GM12878 (cell line): ENCODE results near the gene SLC4A2. TPM values are rescaled to one million over a fixed set of nuclear protein-coding genes. Genes with fewer than 3 reads are reported as not detected.

Source experiments
- ASH2L ChIP-seq: fragments of 300-600, 200-600 bp; sonication (generic); IDR thresholded peaks from 2 replicates; pipeline ENCODE4 v1.6.1; 2017; ENCODE audit warnings: low read depth, mild to moderate bottlenecking, borderline replicate concordance
- BMI1 ChIP-seq: fragments of 450-650 bp; IDR thresholded peaks from 2 replicates; pipeline ENCODE4 v1.6.1; 2016; ENCODE audit warnings: mild to moderate bottlenecking, moderate library complexity, borderline replicate concordance
- CHD4 ChIP-seq: fragments of 200-600 bp; sonication (generic); IDR thresholded peaks from 2 replicates; pipeline ENCODE4 v1.6.1; 2016; ENCODE audit warnings: mild to moderate bottlenecking
- CREB1 ChIP-seq: IDR thresholded peaks from 2 replicates; pipeline ENCODE4 v1.6.1; 2012; ENCODE audit warnings: low read depth, mild to moderate bottlenecking, inconsistent platforms
- DPF2 ChIP-seq: fragments of 450-650 bp; IDR thresholded peaks from 2 replicates; pipeline ENCODE4 v1.6.1; 2017; ENCODE audit warnings: mild to moderate bottlenecking
- ESRRA ChIP-seq: IDR thresholded peaks from 2 replicates; pipeline ENCODE4 v1.6.1; 2012; ENCODE audit warnings: mild to moderate bottlenecking, low read length, improper control_type of control experiment
- FOXK2 ChIP-seq: fragments of 450-650 bp; IDR thresholded peaks from 2 replicates; pipeline ENCODE4 v1.6.1; 2017; ENCODE audit warnings: mild to moderate bottlenecking, moderate library complexity
- JUNB ChIP-seq: IDR thresholded peaks from 2 replicates; pipeline ENCODE4 v1.6.1; 2016; ENCODE audit warnings: antibody characterized with exemption, mild to moderate bottlenecking
- MLLT1 ChIP-seq: fragments of 450-650 bp; IDR thresholded peaks from 2 replicates; pipeline ENCODE4 v1.6.1; 2016; ENCODE audit warnings: mild to moderate bottlenecking
- MXI1 ChIP-seq: fragments of 150-350 bp; IDR thresholded peaks from 2 replicates; pipeline ENCODE4 v1.6.1; 2011; ENCODE audit warnings: low read depth, mild to moderate bottlenecking, inconsistent platforms, low read length, improper control_type of control experiment
- MYB ChIP-seq: fragments of 150-350 bp; IDR thresholded peaks from 2 replicates; pipeline ENCODE4 v1.6.1; 2014; ENCODE audit warnings: mild to moderate bottlenecking, low read depth, low read length, borderline replicate concordance
- NBN ChIP-seq: fragments of 450-650 bp; IDR thresholded peaks from 2 replicates; pipeline ENCODE4 v1.6.1; 2016
- NRF1 ChIP-seq: conservative IDR thresholded peaks from 2 replicates; pipeline ENCODE4 v1.6.1; 2011; ENCODE audit warnings: mild to moderate bottlenecking, low read depth, low read length, improper control_type of control experiment
- PAX8 ChIP-seq: fragments of 450-650 bp; IDR thresholded peaks from 2 replicates; pipeline ENCODE4 v1.6.1; 2017; ENCODE audit warnings: mild to moderate bottlenecking, moderate library complexity
- SPI1 ChIP-seq: IDR thresholded peaks from 2 replicates; pipeline ENCODE4 v1.6.1; 2011; ENCODE audit warnings: low read depth, mild to moderate bottlenecking, low read length, moderate library complexity, borderline replicate concordance; ENCODE audit not compliant: insufficient read depth
- SREBF1 ChIP-seq: IDR thresholded peaks from 2 replicates; pipeline ENCODE4 v1.6.1; 2012; ENCODE audit warnings: mild to moderate bottlenecking, low read length
- ZBTB11 ChIP-seq: fragments of 450-650 bp; formaldehyde crosslinking; IDR thresholded peaks from 2 replicates; pipeline ENCODE4 v1.5.0; 2022; ENCODE audit warnings: mild to moderate bottlenecking, missing genetic modification characterization
- polyA plus RNA-seq, 11 experiments: library from polyadenylated mRNA; depleted of rRNA in 4 of 11; unstranded in 6 of 11; stranded (reverse) in 5 of 11; fragments of >200 nt; fragmentation: Nextera tagmentation in 4 of 11; fragmentation: Illumina TruSeq in 1 of 11; extraction: Ambion mirVana in 4 of 11; extraction: Trizol in 1 of 11; gene quantifications; 1 replicate in 1 of 11; 2 replicates in 10 of 11; pipeline versions ENCODE4 v1.2.1 to v1.2.3, GENCODE V29; 2011 to 2016; ENCODE audit warnings: inconsistent platforms in 2 of 11, missing spikeins in 2 of 11, low read depth in 1 of 11
- total RNA-seq, 4 experiments: library from RNA; depleted of rRNA in 3 of 4; stranded (reverse); fragments of >200 nt in 3 of 4; fragmentation: Illumina TruSeq in 1 of 4; extraction: Trizol in 1 of 4; gene quantifications; 2 replicates each; pipeline versions ENCODE4 v1.2.1 to v1.2.3, GENCODE V29; 2013 to 2021
- TF ChIP-seq, protein P1 (sequence below): fragments of 150-350 bp; IDR thresholded peaks from 2 replicates; pipeline ENCODE4 v1.6.1; 2016; ENCODE audit warnings: low read depth, low read length
- TF ChIP-seq, protein P2 (sequence below): IDR thresholded peaks from 2 replicates; pipeline ENCODE4 v1.6.1; 2012; ENCODE audit warnings: low read length, inconsistent platforms

SLC4A2 gene
- total and polyA plus RNA-seq, 10 of the 15 experiments (the other 5 are each of a cell fraction or from before 2014, with no cell fraction given): 2.7 to 78.6 (median 30.1) TPM

DNA sequence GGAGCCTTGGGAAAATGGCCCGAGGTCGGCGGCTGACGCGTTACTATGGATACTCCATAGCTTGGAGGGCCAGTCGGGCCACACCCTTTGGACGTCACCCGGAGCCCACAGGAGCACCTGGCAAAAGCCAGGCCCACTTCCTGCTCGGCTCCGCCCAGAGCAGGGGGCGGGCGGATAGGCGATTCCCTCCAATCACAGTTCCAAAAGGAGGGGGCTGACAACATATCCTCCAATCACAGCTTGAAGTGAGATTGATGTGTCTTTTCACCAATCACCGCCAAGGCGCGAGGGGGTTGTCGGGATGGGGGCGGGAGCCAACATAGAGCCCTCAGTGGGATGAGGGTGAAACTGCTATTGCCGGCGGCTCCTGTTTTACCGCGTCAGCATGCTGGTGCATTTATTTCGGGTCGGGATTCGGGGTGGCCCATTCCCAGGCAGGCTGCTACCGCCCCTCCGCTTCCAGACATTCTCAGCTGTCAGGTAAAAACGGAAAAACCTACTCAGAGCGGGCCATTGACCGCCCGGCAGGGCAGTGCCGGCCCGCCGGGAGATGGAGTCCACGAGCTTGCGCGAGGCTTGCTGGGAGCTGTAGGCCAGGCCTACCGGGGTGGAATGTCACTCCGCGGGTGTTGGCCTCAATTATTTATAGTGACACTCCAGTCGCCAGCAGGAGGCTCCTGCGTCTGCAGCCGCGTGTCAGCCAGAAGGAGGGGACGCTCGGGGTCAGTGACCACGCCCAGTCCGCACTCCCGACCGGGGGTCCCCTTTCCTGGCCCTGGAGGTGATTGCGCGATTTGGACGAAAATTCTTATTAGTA, 31.1 kb upstream of the SLC4A2 start, which contains the start of gene ABCB8 (continued):
- TF ChIP-seq, protein P1, sequence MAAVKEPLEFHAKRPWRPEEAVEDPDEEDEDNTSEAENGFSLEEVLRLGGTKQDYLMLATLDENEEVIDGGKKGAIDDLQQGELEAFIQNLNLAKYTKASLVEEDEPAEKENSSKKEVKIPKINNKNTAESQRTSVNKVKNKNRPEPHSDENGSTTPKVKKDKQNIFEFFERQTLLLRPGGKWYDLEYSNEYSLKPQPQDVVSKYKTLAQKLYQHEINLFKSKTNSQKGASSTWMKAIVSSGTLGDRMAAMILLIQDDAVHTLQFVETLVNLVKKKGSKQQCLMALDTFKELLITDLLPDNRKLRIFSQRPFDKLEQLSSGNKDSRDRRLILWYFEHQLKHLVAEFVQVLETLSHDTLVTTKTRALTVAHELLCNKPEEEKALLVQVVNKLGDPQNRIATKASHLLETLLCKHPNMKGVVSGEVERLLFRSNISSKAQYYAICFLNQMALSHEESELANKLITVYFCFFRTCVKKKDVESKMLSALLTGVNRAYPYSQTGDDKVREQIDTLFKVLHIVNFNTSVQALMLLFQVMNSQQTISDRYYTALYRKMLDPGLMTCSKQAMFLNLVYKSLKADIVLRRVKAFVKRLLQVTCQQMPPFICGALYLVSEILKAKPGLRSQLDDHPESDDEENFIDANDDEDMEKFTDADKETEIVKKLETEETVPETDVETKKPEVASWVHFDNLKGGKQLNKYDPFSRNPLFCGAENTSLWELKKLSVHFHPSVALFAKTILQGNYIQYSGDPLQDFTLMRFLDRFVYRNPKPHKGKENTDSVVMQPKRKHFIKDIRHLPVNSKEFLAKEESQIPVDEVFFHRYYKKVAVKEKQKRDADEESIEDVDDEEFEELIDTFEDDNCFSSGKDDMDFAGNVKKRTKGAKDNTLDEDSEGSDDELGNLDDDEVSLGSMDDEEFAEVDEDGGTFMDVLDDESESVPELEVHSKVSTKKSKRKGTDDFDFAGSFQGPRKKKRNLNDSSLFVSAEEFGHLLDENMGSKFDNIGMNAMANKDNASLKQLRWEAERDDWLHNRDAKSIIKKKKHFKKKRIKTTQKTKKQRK: peak; percentile 85
- TF ChIP-seq MLLT1 (no peak), CREB1 (no peak; the same call in 1 of the 2 replicates), ZBTB11 (CRISPR knock-in tag) (no peak), NBN (peak; percentile 67; the same call in 1 of the 2 replicates), ASH2L (no peak), SREBF1 (peak; percentile 59; the same call in 1 of the 2 replicates), BMI1 (peak; percentile 86), CHD4 (no peak), JUNB (no peak), PAX8 (no peak), MYB (no peak), NRF1 (no peak), SPI1 (peak; percentile 55; the same call in 1 of the 2 replicates), ESRRA (no peak), MXI1 (peak; percentile 83), DPF2 (peak; percentile 95), FOXK2 (no peak)
- TF ChIP-seq, protein P2, sequence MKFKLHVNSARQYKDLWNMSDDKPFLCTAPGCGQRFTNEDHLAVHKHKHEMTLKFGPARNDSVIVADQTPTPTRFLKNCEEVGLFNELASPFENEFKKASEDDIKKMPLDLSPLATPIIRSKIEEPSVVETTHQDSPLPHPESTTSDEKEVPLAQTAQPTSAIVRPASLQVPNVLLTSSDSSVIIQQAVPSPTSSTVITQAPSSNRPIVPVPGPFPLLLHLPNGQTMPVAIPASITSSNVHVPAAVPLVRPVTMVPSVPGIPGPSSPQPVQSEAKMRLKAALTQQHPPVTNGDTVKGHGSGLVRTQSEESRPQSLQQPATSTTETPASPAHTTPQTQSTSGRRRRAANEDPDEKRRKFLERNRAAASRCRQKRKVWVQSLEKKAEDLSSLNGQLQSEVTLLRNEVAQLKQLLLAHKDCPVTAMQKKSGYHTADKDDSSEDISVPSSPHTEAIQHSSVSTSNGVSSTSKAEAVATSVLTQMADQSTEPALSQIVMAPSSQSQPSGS: no peak
